ENCODE results near the gene SCGN. TPM values are rescaled to one million over a fixed set of nuclear protein-coding genes. Genes with fewer than 3 reads are reported as not detected.

SCGN gene
- total and polyA plus RNA-seq, 2 of the 13 experiments (the other 11 are each of a cell fraction or from before 2014, with no cell fraction given) = 2.9 to 29.0 TPM

GRCh38 chr6:25635886-25636317 lies 16.1 kb upstream of the SCGN start (continued):
- TF ChIP-seq THRA (CRISPR knock-in tag; IDR thresholded peaks at IDR 0.05; ENCODE audit: borderline replicate concordance) (peak; percentile 85; the same call in 1 of the 2 replicates), GATAD1 (CRISPR knock-in tag; IDR thresholded peaks at IDR 0.05) (peak; percentile 66), ZNF253 (CRISPR knock-in tag; IDR thresholded peaks at IDR 0.05; ENCODE audit: borderline replicate concordance) (no peak), ZNF605 (CRISPR knock-in tag; IDR thresholded peaks at IDR 0.05) (peak; percentile 92), ZNF343 (CRISPR knock-in tag; IDR thresholded peaks at IDR 0.05) (peak; percentile 41; the same call in 1 of the 2 replicates), ATF4 (CRISPR knock-in tag; IDR thresholded peaks at IDR 0.05) (no peak; a peak in 1 of 4 replicates), NCOA2 (CRISPR knock-in tag; IDR thresholded peaks at IDR 0.05) (peak; percentile 81), TBX3 (IDR thresholded peaks at IDR 0.05; ENCODE audit: borderline replicate concordance) (peak; percentile 62; the same call in 1 of the 2 replicates), JDP2 (CRISPR knock-in tag; IDR thresholded peaks at IDR 0.05; ENCODE audit: borderline replicate concordance) (no peak), SOX13 (IDR thresholded peaks at IDR 0.05) (peak; percentile 96), SOX13 (CRISPR knock-in tag; conservative IDR thresholded peaks at IDR 0.05 in 1 of 2, IDR thresholded peaks at IDR 0.05 in 1 of 2) (peak in 1 of 2 experiments; percentile 99; a peak in 2 of 4 replicates), ZNF607 (CRISPR knock-in tag; IDR thresholded peaks at IDR 0.05; ENCODE audit: borderline replicate concordance) (no peak), ZNF546 (CRISPR knock-in tag; conservative IDR thresholded peaks at IDR 0.05) (no peak), ZNF264 (CRISPR knock-in tag; IDR thresholded peaks at IDR 0.05) (peak; percentile 89), ZNF691 (CRISPR knock-in tag; IDR thresholded peaks at IDR 0.05; ENCODE audit: borderline replicate concordance, low read depth) (0 out of 2 replicates have a peak, but pooled peaks have one; percentile 32), BORCS8-MEF2B (CRISPR knock-in tag; IDR thresholded peaks at IDR 0.05) (peak; percentile 62; the same call in 1 of the 2 replicates), PAXIP1 (CRISPR knock-in tag; conservative IDR thresholded peaks at IDR 0.05) (peak; percentile 93), PAWR (CRISPR knock-in tag; IDR thresholded peaks at IDR 0.05; ENCODE audit: borderline replicate concordance) (no peak), KLF13 (CRISPR knock-in tag; IDR thresholded peaks at IDR 0.05) (no peak), ZNF362 (CRISPR knock-in tag; IDR thresholded peaks at IDR 0.05; ENCODE audit: borderline replicate concordance) (no peak; the same call in 1 of the 2 replicates), MIXL1 (CRISPR knock-in tag; IDR thresholded peaks at IDR 0.05) (peak; percentile 77; the same call in 1 of the 2 replicates), MAX (IDR thresholded peaks at IDR 0.05) (peak; percentile 43)
